GM18907 (cell line): ENCODE results near the gene VPS35L.
"Not testable (repeated sequence)": the region's sequence is repeated elsewhere in the genome, so short reads cannot be mapped to it uniquely, and the experiment has no call there.

Source experiments
- ATAC-seq: cut with Tn5 transposase; IDR thresholded peaks from one replicate; pipeline ENCODE4 v1.9.1; 2021; ENCODE audit warnings: mild to moderate bottlenecking, moderate library complexity; ENCODE audit not compliant: unreplicated experiment

Gene VPS35L

GRCh38 chr16:19642501-19642900, 87.0 kb downstream of the VPS35L start:
- ATAC-seq = no peak

GRCh38 chr16:19644877-19645276, 89.4 kb downstream of the VPS35L start:
- no peak for ATAC-seq

GRCh38 chr16:19645557-19645981, 90.1 kb downstream of the VPS35L start:
- no peak for ATAC-seq

GRCh38 chr16:19649980-19650379, 94.5 kb downstream of the VPS35L start:
- ATAC-seq = no peak

- no peak for ATAC-seq
These were observed 98.6 kb downstream of the VPS35L start for GRCh38 chr16:19654147-19654546.

- ATAC-seq = no peak
These were observed 99.8 kb downstream of the VPS35L start for GRCh38 chr16:19655242-19655777.

GRCh38 chr16:19657831-19658230, 102.3 kb downstream of the VPS35L start:
- no peak for ATAC-seq

- ATAC-seq = no peak
These were observed 104.1 kb downstream of the VPS35L start for GRCh38 chr16:19659554-19659953.

GRCh38 chr16:19660432-19660831, 104.9 kb downstream of the VPS35L start:
- no peak for ATAC-seq

GRCh38 chr16:19662351-19662750, 106.8 kb downstream of the VPS35L start:
- no peak for ATAC-seq

GRCh38 chr16:19664166-19664565, 108.7 kb downstream of the VPS35L start:
- ATAC-seq = no peak

GRCh38 chr16:19665313-19665712, 109.8 kb downstream of the VPS35L start:
- not testable (repeated sequence) for ATAC-seq

- no peak for ATAC-seq
These were observed 111.0 kb downstream of the VPS35L start for GRCh38 chr16:19666477-19666876.

- ATAC-seq = no peak
These were observed 116.9 kb downstream of the VPS35L start for GRCh38 chr16:19672378-19672777.

GRCh38 chr16:19674485-19674884, 119.0 kb downstream of the VPS35L start:
- ATAC-seq = no peak

GRCh38 chr16:19677402-19677801, 121.9 kb downstream of the VPS35L start:
- no peak for ATAC-seq

- no peak for ATAC-seq
These were observed 123.3 kb downstream of the VPS35L start for GRCh38 chr16:19678804-19679203.

GRCh38 chr16:19679281-19679680, 123.8 kb downstream of the VPS35L start:
- not testable (repeated sequence) for ATAC-seq

- ATAC-seq = no peak
These were observed 125.4 kb downstream of the VPS35L start for GRCh38 chr16:19680881-19681340.

- ATAC-seq = no peak
These were observed 126.1 kb downstream of the VPS35L start for GRCh38 chr16:19681637-19682036.

GRCh38 chr16:19683453-19684236, 128.1 kb downstream of the VPS35L start:
- no peak for ATAC-seq

- ATAC-seq = no peak
These were observed 129.7 kb downstream of the VPS35L start for GRCh38 chr16:19685176-19685575.
